ENCODE data around the gene EPHX1.
A peak's percentile ranks its signal among the peaks of the same experiment; 100 is the strongest.
"Not testable (repeated sequence)": the region's sequence is repeated elsewhere in the genome, so short reads cannot be mapped to it uniquely, and the experiment has no call there.

The EPHX1 gene

DNA sequence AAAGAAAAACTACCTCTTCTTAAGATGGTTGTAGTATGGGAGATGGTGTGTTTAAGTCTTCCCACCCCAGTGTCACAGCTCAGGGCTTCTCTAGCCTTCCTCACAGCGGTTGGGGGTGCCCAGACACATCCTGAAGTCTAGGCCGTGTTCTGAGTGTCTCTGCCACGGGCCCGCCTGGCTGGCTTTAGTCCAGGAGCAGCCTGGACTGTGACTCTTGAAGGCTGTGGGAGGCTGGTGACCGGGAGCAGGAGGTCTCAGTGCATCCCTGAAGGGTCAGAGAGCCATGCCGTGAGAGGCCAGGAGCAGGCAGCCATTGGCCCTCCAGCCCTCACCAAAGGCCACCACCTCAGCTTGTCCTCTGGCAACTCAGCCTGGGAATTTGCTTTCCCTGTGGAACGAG lies 4.5 kb downstream of the EPHX1 start:
- Histone ChIP-seq H3K4me2 (ENCODE audit: insufficient read depth, low read length, poor library complexity, severe bottlenecking) (no peak overlapping the region), H3K4me1 (ENCODE audit: control insufficient read depth in 2 of 2, insufficient read depth in 1 of 2, low read depth in 1 of 2, low read length in 2 of 2) (peaks cover 13 to 31% of the 10 kb centered on the region in 2 donors), H4K8ac (ENCODE audit: low read depth, low read length) (no peak overlapping the region), H2BK15ac (ENCODE audit: low read length) (peak overlapping the region; percentile 20), H3K9me3 (replicated peaks in 1 of 2; ENCODE audit: control insufficient read depth in 2 of 2, insufficient read depth in 1 of 2, low read depth in 1 of 2, low read length in 2 of 2) (no peaks in the 10 kb centered on the region), H2BK12ac (ENCODE audit: low read length) (peak overlapping the region; percentile 34), H3K27ac (replicated peaks; ENCODE audit: low read length) (no peak overlapping the region), H3K79me1 (ENCODE audit: low read depth, low read length) (no peaks in the 10 kb centered on the region), H3K36me3 (replicated peaks in 1 of 2; ENCODE audit: control insufficient read depth in 2 of 2, insufficient read depth in 2 of 2, low read length in 2 of 2) (peaks cover 0 to 5% of the 10 kb centered on the region in 2 donors), H2AK5ac (ENCODE audit: low read depth, low read length) (no peak overlapping the region), H2AFZ (ENCODE audit: low read length) (no peak overlapping the region), H3K4me3 (ENCODE audit: low read length in 2 of 2) (no peak overlapping the region), H3K4ac (ENCODE audit: low read length) (no peak overlapping the region), H3K23ac (ENCODE audit: low read depth, low read length, poor library complexity) (no peak overlapping the region), H2BK5ac (ENCODE audit: low read length) (no peak overlapping the region), H4K91ac (ENCODE audit: low read depth, low read length, poor library complexity) (no peak overlapping the region), H3K27me3 (ENCODE audit: control insufficient read depth in 3 of 3, insufficient read depth in 3 of 3, low read depth in 1 of 3, low read length in 3 of 3) (peaks cover 0 to 6% (median 0%) of the 10 kb centered on the region in 3 experiments), H2BK120ac (ENCODE audit: low read depth, low read length) (no peak overlapping the region), H3K18ac (ENCODE audit: low read length) (peak overlapping the region; percentile 60), H3K9ac (ENCODE audit: low read depth, low read length, poor library complexity) (peak overlapping the region; percentile 7), H3K14ac (ENCODE audit: low read length) (no peak overlapping the region)
- WGBS, 2 donors (ENCODE audit: extremely low coverage in 2 of 2, insufficient read length in 2 of 2, insufficient replicate concordance in 1 of 2): no CpG with 5 or more reads among the region's 7 CpGs
- no peak for DNase-seq (ENCODE audit: low spot score)

DNA sequence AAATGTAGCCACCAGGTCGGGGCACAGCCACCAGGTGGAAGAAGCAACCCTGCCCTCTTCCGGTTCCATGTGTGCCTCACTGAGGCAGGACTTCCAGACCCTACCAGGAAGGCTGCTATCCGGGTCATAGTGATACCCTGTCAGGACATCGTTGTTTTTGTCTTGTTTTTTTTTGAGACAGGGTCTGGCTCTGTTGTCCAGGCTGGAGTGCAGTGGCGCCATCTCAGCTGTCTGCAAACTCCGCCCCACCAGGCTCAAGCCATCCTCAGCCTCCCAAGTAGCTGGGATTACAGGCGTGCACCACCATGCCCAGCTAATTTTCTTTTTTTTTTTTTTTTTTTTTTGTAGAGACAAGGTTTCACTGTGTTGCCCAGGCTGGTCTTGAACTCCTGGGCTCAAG lies 5.2 kb downstream of the EPHX1 start:
- not testable (repeated sequence) for H3K4me3 ChIP-seq (ENCODE audit: low read length in 2 of 2); H3K27ac ChIP-seq (replicated peaks; ENCODE audit: low read length); H2AK5ac ChIP-seq (ENCODE audit: low read depth, low read length); H2BK5ac ChIP-seq (ENCODE audit: low read length); H3K4ac ChIP-seq (ENCODE audit: low read length); H3K14ac ChIP-seq (ENCODE audit: low read length); H3K36me3 ChIP-seq (replicated peaks in 1 of 2; ENCODE audit: control insufficient read depth in 2 of 2, insufficient read depth in 2 of 2, low read length in 2 of 2); H3K4me2 ChIP-seq (ENCODE audit: insufficient read depth, low read length, poor library complexity, severe bottlenecking); H4K8ac ChIP-seq (ENCODE audit: low read depth, low read length); H3K9ac ChIP-seq (ENCODE audit: low read depth, low read length, poor library complexity); H3K79me1 ChIP-seq (ENCODE audit: low read depth, low read length); H2AFZ ChIP-seq (ENCODE audit: low read length); DNase-seq (ENCODE audit: low spot score); H3K27me3 ChIP-seq (ENCODE audit: control insufficient read depth in 3 of 3, insufficient read depth in 3 of 3, low read depth in 1 of 3, low read length in 3 of 3); H2BK15ac ChIP-seq (ENCODE audit: low read length); H4K91ac ChIP-seq (ENCODE audit: low read depth, low read length, poor library complexity); H3K23ac ChIP-seq (ENCODE audit: low read depth, low read length, poor library complexity); H3K18ac ChIP-seq (ENCODE audit: low read length); H3K9me3 ChIP-seq (replicated peaks in 1 of 2; ENCODE audit: control insufficient read depth in 2 of 2, insufficient read depth in 1 of 2, low read depth in 1 of 2, low read length in 2 of 2); H2BK120ac ChIP-seq (ENCODE audit: low read depth, low read length)
- Histone ChIP-seq H3K4me1 (ENCODE audit: control insufficient read depth in 2 of 2, insufficient read depth in 1 of 2, low read depth in 1 of 2, low read length in 2 of 2) (peaks cover 13 to 31% of the 10 kb centered on the region in 2 donors), H2BK12ac (ENCODE audit: low read length) (peak overlapping the region; percentile 64)
- WGBS, 2 donors (ENCODE audit: extremely low coverage in 2 of 2, insufficient read length in 2 of 2, insufficient replicate concordance in 1 of 2): no CpG with 5 or more reads among the region's 7 CpGs

DNA sequence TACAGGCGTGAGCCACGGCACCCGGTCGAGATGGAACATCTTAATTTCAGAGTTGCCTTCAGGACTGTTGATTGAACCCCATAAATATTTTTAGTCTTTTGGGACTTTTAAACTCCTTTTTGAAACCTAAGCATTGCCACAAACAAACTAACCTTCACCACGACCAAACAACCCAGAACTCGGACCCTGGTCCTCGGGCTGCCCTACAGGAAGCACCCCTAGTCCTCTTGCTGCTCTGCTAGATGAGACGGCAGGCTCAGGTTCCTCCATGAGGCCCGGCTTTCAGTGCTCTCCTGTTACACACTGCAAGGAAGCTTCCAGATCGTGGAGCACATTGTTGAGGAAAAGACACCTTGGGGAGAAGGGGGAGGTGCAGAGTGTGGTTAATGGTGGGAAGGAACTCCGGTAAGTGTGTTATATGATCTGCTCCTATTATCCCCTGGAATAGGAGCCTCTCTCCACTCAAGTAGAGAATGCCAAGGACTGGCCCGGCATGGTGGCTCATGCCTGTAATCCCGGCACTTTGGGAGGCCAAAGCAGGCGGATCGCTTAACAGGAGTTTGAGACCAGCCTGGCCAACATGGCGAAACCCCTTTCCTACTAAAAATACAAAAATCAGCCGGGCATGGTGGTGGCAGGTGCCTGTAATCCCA lies 5.7 kb downstream of the EPHX1 start:
- Histone ChIP-seq H2BK120ac (ENCODE audit: low read depth, low read length) (no peak overlapping the region), H3K27ac (replicated peaks; ENCODE audit: low read length) (no peak overlapping the region), H3K79me1 (ENCODE audit: low read depth, low read length) (no peaks in the 10 kb centered on the region), H3K23ac (ENCODE audit: low read depth, low read length, poor library complexity) (no peak overlapping the region), H2AK5ac (ENCODE audit: low read depth, low read length) (no peak overlapping the region), H4K91ac (ENCODE audit: low read depth, low read length, poor library complexity) (no peak overlapping the region), H3K14ac (ENCODE audit: low read length) (no peak overlapping the region), H3K18ac (ENCODE audit: low read length) (no peak overlapping the region), H3K27me3 (ENCODE audit: control insufficient read depth in 3 of 3, insufficient read depth in 3 of 3, low read depth in 1 of 3, low read length in 3 of 3) (peaks cover 0 to 6% (median 0%) of the 10 kb centered on the region in 3 experiments), H2BK12ac (ENCODE audit: low read length) (no peak overlapping the region), H3K4me3 (ENCODE audit: low read length in 2 of 2) (no peak overlapping the region), H3K4me2 (ENCODE audit: insufficient read depth, low read length, poor library complexity, severe bottlenecking) (no peak overlapping the region), H3K9ac (ENCODE audit: low read depth, low read length, poor library complexity) (no peak overlapping the region), H3K36me3 (replicated peaks in 1 of 2; ENCODE audit: control insufficient read depth in 2 of 2, insufficient read depth in 2 of 2, low read length in 2 of 2) (peaks cover 0 to 5% of the 10 kb centered on the region in 2 donors), H3K4ac (ENCODE audit: low read length) (no peak overlapping the region), H2BK15ac (ENCODE audit: low read length) (no peak overlapping the region), H2BK5ac (ENCODE audit: low read length) (no peak overlapping the region), H3K9me3 (replicated peaks in 1 of 2; ENCODE audit: control insufficient read depth in 2 of 2, insufficient read depth in 1 of 2, low read depth in 1 of 2, low read length in 2 of 2) (no peaks in the 10 kb centered on the region), H4K8ac (ENCODE audit: low read depth, low read length) (no peak overlapping the region), H2AFZ (ENCODE audit: low read length) (no peak overlapping the region), H3K4me1 (ENCODE audit: control insufficient read depth in 2 of 2, insufficient read depth in 1 of 2, low read depth in 1 of 2, low read length in 2 of 2) (peaks cover 13 to 31% of the 10 kb centered on the region in 2 donors)
- WGBS, 2 donors (ENCODE audit: extremely low coverage in 2 of 2, insufficient read length in 2 of 2, insufficient replicate concordance in 1 of 2): no CpG with 5 or more reads among the region's 17 CpGs
- DNase-seq (ENCODE audit: low spot score): no peak

DNA sequence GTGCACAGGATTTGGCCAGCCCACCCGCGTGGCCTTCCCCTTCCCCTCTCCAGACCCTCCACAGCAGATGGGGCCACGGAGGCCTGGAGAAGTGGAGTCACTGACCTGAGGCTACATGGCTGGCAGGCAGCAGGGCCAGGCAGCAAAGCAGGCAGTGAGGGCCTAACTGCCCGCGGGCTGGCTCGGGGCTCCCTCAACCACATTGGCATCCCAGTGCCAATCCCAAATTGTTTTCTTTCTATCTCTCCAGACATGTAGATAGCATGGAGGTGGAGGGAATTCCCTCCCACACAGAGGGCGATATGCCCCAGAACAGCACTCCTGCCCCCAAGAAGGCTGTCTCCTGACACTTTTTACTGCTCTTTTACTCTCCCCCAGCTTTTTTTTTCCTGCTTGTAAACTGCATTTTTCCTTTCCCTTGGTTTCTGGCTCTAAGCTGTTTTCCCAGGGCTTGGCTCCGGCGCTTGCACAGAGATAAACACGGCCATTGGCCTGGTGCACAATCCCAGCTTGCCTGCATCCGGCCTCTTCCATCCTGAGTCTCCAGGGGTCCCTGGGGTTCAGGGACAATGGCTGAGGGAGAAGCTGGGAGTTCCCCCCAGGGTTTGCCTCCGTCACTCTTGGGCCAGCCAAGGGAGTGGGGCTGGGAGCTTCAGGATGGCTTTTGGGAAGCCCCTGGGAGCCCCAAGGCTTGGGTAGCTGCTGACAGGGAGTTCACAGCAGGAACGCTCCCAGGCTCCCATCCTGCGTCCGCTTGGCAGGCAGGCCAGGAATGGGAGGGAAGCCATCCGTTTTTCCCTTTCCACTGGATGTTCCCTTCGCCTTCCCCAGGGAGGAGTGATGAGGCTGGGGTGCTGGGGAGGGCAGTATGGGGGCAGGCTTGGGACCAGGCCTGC lies 7.0 kb downstream of the EPHX1 start:
- peak overlapping the region; percentile 93 for H2AK5ac ChIP-seq (ENCODE audit: low read depth, low read length)
- no peaks in the 10 kb centered on the region for H3K9me3 ChIP-seq (replicated peaks in 1 of 2; ENCODE audit: control insufficient read depth in 2 of 2, insufficient read depth in 1 of 2, low read depth in 1 of 2, low read length in 2 of 2)
- H3K23ac ChIP-seq (ENCODE audit: low read depth, low read length, poor library complexity): peak overlapping the region; percentile 46
- no CpG with 5 or more reads among the region's 17 CpGs for WGBS, 2 donors (ENCODE audit: extremely low coverage in 2 of 2, insufficient read length in 2 of 2, insufficient replicate concordance in 1 of 2)
- peak overlapping the region; percentile 60 for H3K14ac ChIP-seq (ENCODE audit: low read length)
- H3K27ac ChIP-seq (replicated peaks; ENCODE audit: low read length): no peak overlapping the region
- peak overlapping the region; percentile 15 for H2BK5ac ChIP-seq (ENCODE audit: low read length)
- no peak overlapping the region for H2BK120ac ChIP-seq (ENCODE audit: low read depth, low read length)
- H4K91ac ChIP-seq (ENCODE audit: low read depth, low read length, poor library complexity): no peak overlapping the region
- H3K9ac ChIP-seq (ENCODE audit: low read depth, low read length, poor library complexity): peak overlapping the region; percentile 1
- peak overlapping the region; percentile 89 for H4K8ac ChIP-seq (ENCODE audit: low read depth, low read length)
- peaks cover 10 to 25% of the 10 kb centered on the region in 2 donors for H3K4me1 ChIP-seq (ENCODE audit: control insufficient read depth in 2 of 2, insufficient read depth in 1 of 2, low read depth in 1 of 2, low read length in 2 of 2)
- H3K4me2 ChIP-seq (ENCODE audit: insufficient read depth, low read length, poor library complexity, severe bottlenecking): no peak overlapping the region
- no peak overlapping the region for H3K4me3 ChIP-seq (ENCODE audit: low read length in 2 of 2)
- no peaks in the 10 kb centered on the region for H3K79me1 ChIP-seq (ENCODE audit: low read depth, low read length)
- peaks cover 0 to 5% of the 10 kb centered on the region in 2 donors for H3K36me3 ChIP-seq (replicated peaks in 1 of 2; ENCODE audit: control insufficient read depth in 2 of 2, insufficient read depth in 2 of 2, low read length in 2 of 2)
- peak overlapping the region; percentile 94 for H3K18ac ChIP-seq (ENCODE audit: low read length)
- H2BK12ac ChIP-seq (ENCODE audit: low read length): no peak overlapping the region
- peak overlapping the region; percentile 44 for H2BK15ac ChIP-seq (ENCODE audit: low read length)
- no peak overlapping the region for H2AFZ ChIP-seq (ENCODE audit: low read length)
- no peaks in the 10 kb centered on the region for H3K27me3 ChIP-seq (ENCODE audit: control insufficient read depth in 3 of 3, insufficient read depth in 3 of 3, low read depth in 1 of 3, low read length in 3 of 3)
- peak overlapping the region; percentile 1 for H3K4ac ChIP-seq (ENCODE audit: low read length)
- no peak for DNase-seq (ENCODE audit: low spot score)

All from neuronal stem cell (in vitro differentiated cells).